Uterus (tissue), 2 donors: ENCODE data around the gene DPYSL5.

Experiments
- CTCF ChIP-seq, 4 experiments: fragments of 200-600 bp in 2 of 4; fragments of 450-650 bp in 2 of 4; sonication (generic) in 2 of 4; IDR thresholded peaks; one replicate each; pipeline ENCODE4 v1.5.1; 2016 to 2019; ENCODE audit warnings: antibody characterized with exemption in 4 of 4, mild to moderate bottlenecking in 2 of 4, moderate library complexity in 1 of 4
- POLR2A ChIP-seq, 2 donors: fragments of 450-650 bp; IDR thresholded peaks; one replicate each; pipeline ENCODE4 v1.6.1; 2016; ENCODE audit warnings: antibody characterized with exemption in 2 of 2, mild to moderate bottlenecking in 1 of 2, moderate library complexity in 1 of 2

- TF ChIP-seq CTCF (IDR thresholded peaks at IDR 0.05) (no peak), POLR2A (IDR thresholded peaks at IDR 0.05) (no peak)
Observed at GRCh38 chr2:26884486-26884885, 36.6 kb downstream of the DPYSL5 start.
